Epithelial cell of umbilical artery (primary cell): ENCODE data around the gene PNMA6A. TPM values are rescaled to one million over a fixed set of nuclear protein-coding genes. Genes with fewer than 3 reads are reported as not detected.

ENCODE experiments used
- total RNA-seq: library from RNA; depleted of rRNA; stranded (reverse); fragments of >200 nt; gene quantifications from 2 replicates; pipeline ENCODE4 v1.2.3, GENCODE V29; 2014

PNMA6A gene
- 0.65 and 1.1 TPM in 2 replicates for total RNA-seq

DNA sequence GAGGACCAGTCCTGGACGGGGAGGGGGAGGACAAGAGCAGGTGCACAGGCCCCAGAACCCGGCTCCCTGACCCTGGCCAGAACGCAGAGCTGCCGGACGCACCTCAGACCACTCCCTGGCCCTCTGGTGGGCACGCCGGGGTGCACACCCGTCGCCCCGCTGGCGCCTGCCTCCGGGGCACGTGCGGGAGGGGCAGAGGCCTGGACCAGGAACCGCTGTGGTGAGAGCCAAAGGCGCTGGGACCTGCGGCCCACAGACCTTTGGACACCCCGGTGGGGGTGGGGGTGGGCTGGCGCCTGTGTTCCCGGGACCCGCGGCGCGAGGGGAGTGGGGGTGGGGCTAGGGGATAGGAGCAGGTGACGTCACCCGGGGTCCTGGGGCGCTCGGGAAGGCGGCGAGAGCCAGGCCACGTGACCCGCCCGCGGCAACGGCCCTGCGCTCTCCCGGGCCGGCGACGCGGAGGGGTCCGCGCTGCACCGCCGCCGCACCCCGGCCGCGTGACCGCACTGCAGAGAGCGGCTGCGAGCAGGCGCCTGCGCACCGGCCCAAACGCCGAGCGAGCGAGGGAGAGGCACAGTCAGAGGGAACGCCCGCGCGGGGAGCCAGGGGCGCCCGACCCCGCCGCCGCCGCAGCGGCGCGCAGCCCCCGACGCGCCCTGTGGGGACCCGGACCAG is at the start of gene PNMA6A:
Gene PNMA6A (plus strand): TSS at position 546 of the 675 bp plus-strand sequence. CDS start 609 bp downstream, outside the sequence.

DNA sequence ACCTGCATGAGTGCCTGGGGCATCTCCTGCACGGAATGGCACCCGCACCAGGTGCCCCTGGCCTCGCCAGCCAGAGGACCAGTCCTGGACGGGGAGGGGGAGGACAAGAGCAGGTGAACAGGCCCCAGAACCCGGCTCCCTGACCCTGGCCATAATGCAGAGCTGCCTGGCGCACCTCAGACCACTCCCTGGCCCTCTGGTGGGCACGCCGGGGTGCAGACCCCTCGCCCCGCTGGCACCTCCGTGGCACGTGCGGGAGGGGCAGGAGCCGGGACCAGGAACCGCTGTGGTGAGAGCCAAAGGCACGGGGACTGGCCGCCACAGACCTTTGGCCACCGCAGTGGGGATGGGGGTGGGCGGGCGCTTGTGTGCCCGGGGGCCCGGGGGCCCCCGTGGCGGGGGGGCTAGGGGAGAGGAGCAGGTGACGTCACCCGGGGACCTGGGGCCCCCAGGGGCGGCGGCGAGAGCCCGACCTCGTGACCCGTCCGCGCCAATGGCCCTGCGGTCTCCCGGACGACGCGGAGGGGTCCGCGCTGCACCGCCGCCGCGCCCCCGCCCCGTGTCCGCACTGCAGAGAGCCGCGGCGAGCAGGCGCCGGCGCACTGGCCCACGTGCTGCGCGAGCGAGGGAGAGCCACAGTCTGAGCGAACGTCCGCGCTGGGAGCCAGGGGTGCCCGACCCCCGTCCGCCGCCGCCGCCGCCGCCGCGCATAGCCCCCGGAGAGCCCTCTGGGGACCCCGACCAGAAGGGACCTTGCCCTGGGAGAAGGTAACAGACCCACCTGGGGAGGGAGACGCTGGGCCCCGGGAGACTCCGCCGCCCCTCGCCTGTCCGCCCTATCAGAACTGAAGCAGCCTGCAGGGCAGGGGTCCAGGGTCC is 16.1 kb upstream of the PNMA6A start, which contains the start of gene PNMA3:
Gene PNMA3 (plus strand): TSS at position 600 of the 879 bp plus-strand sequence. CDS start 586 bp downstream, outside the sequence.

Other genes with a start within 250 kb of the PNMA6A start
- gene CETN2, start 241.7 kb upstream of the PNMA6A start, total RNA-seq = 30.5 and 34.2 TPM in 2 replicates
- gene NSDHL, start 241.4 kb upstream of the PNMA6A start, total RNA-seq = 23.7 and 34.0 TPM in 2 replicates
- 8.4 and 11.0 TPM in 2 replicates for gene ZNF185, start 174.4 kb upstream of the PNMA6A start, total RNA-seq
- gene PNMA5, start 78.3 kb upstream of the PNMA6A start, total RNA-seq = not detected in 2 replicates
- gene PNMA3, start 16.0 kb upstream of the PNMA6A start, total RNA-seq = not detected in 2 replicates
- not detected in 2 replicates for gene MAGEA1, start 106.8 kb downstream of the PNMA6A start, total RNA-seq
- gene PNMA6F, start 249.3 kb downstream of the PNMA6A start, total RNA-seq = not detected in 2 replicates